ENCODE results near the gene PDS5A.

DNA sequence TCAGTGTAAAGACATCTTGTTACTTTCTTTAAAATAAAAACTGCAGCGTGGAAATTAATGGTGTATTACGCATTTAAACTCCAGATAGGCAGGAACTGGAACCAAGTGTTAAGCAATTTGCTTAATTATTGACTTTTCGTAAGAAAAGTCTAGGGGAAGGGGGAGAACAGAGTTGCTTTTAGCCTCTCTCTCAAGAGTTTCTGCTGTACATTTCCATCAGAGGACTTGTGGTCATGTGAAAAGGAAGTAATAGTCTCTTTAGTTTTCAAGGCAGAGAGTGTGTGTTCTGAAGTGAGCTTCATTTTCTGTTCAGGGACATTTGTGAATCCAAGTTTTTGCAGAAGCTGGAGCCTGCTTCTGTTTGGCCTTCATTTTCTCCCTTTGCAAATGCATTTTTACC, 152.6 kb downstream of the PDS5A start:
- TF ChIP-seq, protein P1, sequence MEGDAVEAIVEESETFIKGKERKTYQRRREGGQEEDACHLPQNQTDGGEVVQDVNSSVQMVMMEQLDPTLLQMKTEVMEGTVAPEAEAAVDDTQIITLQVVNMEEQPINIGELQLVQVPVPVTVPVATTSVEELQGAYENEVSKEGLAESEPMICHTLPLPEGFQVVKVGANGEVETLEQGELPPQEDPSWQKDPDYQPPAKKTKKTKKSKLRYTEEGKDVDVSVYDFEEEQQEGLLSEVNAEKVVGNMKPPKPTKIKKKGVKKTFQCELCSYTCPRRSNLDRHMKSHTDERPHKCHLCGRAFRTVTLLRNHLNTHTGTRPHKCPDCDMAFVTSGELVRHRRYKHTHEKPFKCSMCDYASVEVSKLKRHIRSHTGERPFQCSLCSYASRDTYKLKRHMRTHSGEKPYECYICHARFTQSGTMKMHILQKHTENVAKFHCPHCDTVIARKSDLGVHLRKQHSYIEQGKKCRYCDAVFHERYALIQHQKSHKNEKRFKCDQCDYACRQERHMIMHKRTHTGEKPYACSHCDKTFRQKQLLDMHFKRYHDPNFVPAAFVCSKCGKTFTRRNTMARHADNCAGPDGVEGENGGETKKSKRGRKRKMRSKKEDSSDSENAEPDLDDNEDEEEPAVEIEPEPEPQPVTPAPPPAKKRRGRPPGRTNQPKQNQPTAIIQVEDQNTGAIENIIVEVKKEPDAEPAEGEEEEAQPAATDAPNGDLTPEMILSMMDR (IDR thresholded peaks at IDR 0.05; ENCODE audit: extremely low read depth in 1 of 2, insufficient read depth in 1 of 2, low read depth in 1 of 2, low read length in 2 of 2) = no peak
- TF ChIP-seq MYC (IDR thresholded peaks at IDR 0.05; ENCODE audit: low read depth, low read length) (no peak), EZH2 (IDR thresholded peaks at IDR 0.05; ENCODE audit: borderline replicate concordance, low read depth, low read length, severe bottlenecking) (no peak), POLR2AphosphoS5 (IDR thresholded peaks at IDR 0.05; ENCODE audit: insufficient read depth, low read depth, low read length) (no peak), FOS (IDR thresholded peaks at IDR 0.05; ENCODE audit: borderline replicate concordance, insufficient read depth, low read length) (no peak), POLR2A (IDR thresholded peaks at IDR 0.05; ENCODE audit: low read depth, low read length) (no peak), GATA2 (IDR thresholded peaks at IDR 0.05; ENCODE audit: insufficient read depth, insufficient read length, low read depth, low read length) (no peak), JUN (IDR thresholded peaks at IDR 0.05; ENCODE audit: borderline replicate concordance, insufficient read depth, insufficient read length, low read depth) (no peak)
- TF ChIP-seq, protein P2, sequence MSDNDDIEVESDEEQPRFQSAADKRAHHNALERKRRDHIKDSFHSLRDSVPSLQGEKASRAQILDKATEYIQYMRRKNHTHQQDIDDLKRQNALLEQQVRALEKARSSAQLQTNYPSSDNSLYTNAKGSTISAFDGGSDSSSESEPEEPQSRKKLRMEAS (IDR thresholded peaks at IDR 0.05; ENCODE audit: insufficient read depth, insufficient read length) = no peak
